ENCODE data around the gene SLC39A11.
"Not testable (repeated sequence)": the region's sequence is repeated elsewhere in the genome, so short reads cannot be mapped to it uniquely, and the experiment has no call there.

SLC39A11 gene

DNA sequence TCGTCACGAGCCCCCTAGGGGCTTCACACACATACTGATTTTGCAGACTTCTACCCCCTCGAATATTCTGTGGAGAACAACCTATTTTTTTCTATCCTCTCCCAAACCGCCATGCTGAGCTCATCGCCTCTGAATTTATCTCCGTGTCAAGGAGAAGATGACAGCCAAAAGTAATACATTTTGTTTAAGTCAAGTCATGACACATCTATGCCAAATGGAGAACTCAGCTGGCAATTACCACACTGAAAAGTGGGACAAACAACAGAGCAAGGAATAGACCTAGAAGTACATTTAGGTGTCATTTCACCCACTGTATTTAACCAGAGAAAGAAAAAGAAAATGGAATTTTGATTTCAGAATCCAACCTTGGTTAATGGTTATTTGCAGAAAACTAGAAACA is 260.2 kb downstream of the SLC39A11 start:
- DNase-seq (ENCODE audit: low read depth), result no peak

DNA sequence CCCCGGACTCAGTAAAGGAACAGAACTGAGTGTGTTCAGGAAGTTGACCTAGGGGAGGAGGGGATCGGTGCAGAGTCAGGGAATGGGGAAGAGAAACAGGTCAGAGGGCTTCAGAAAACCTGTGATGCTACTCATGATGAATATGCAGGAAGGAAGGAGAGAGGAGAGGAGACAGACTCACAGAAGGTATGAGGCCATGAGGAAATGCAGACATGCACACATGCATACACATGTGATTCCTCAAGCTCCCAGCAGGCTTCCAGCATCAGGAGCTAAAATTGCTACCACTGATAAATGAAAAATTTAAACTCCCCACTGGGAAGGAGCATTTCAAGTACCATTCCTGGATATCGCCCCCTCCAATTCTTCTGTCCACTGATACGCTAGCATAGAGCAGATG is 262.6 kb downstream of the SLC39A11 start:
- DNase-seq (ENCODE audit: low read depth), result no peak

DNA sequence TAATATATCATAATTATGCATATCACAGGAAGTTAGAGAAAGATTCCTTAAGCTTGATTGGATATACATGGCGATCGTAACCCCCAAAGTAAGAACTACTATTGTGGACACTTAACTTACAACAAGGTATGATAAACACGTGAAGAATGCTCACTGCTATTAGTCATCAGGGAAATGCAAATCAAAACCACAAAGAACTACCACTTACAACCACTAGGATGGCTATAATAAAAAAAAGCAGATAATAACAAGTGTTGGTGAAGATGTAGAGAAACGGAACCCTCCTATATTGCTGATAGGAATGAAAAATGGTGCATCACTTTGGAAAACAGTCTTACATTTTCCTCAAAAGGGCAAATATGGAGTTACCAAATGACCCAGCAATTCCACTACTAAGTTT is 265.9 kb downstream of the SLC39A11 start:
- DNase-seq (ENCODE audit: low read depth), result no peak

DNA sequence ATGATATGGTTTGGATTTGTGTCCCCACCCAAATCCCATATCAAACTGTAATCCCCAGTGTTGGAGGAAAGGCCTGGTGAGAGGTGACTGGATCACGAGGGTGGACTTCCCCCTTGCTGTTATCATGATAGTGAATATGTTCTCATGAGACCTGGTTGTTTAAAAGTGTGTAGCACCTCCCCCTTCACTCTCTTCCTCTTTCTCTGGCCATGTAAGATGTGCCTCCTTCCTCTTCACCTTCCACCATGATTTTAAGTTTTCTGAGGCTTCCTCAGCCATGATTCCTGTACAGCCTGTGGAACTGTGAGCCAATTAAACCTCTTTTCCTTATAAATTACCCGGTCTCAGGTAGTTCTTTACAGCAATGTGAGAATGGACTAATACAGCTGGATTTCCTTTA is 266.4 kb downstream of the SLC39A11 start:
- not testable (repeated sequence) for DNase-seq (ENCODE audit: low read depth)

DNA sequence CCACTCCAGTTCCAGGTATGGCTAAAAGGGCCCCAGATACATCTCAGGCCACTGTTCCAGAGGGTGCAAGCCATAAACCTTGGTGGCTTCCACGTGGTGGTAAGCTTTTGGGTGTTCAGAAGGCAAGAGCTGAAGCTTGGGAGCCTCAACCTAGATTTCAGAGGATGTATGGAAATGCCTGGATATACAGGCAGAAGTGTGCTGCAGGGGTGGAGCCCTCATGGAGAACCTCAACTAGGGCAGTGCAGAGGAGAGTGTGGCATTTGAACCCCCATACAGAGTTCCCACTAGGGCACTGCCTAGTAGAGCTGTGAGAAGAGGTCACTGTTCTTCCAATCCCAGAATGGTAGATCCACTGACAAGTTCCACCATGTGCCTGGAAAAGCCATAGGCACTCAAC is 267.3 kb downstream of the SLC39A11 start:
- no peak for DNase-seq (ENCODE audit: low read depth)

DNA sequence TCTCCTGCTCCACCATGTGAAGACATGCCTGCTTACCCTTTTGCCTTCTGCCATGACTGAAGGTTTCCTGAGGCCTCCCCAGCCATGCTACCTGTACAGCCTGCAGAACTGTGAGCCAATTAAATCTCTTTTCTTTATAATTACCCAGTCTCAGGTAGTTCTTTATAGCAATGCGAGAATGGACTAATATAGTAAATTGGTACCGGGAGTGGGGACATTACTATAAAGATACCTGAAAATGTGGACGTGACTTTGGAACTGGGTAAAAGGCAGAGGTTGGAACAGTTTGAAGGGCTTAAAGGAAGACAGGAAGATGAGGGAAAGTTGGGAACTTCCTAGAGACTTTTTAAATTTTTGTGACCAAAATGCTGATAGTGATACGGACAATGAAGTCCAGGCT is 268.2 kb downstream of the SLC39A11 start:
- not testable (repeated sequence) for DNase-seq (ENCODE audit: low read depth)

DNA sequence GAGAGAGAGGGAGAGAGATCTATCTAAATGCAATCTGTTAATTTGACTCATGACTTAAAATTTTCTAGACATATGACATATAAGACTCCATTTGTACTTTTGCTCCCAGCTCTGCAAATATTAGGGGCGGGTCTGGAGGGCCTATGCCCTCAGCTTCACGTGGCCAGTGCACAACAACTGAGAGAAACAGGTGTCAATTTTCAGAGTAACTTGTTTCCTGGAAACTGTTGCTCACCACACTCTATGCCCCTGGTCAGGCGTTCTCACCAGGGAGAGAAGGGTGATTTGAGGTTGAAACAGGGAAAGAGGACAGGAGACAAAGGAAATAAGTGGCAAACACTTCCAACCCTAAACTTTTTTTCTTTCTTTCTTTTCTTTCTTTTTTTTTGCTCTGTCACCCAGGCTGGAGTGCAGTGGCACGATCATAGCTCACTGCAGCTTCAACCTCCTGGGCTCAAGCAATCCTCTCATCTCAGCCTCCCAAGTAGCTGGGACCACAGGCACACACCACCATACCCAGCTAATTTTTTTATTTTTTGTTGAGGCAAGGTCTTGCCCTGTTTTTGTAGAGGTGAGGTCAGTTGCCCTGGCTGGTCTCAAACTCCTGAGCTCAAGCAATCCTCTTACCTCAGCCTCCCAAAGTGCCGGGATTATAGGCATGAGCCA is 270.0 kb downstream of the SLC39A11 start:
- no peak for DNase-seq (ENCODE audit: low read depth)

DNA sequence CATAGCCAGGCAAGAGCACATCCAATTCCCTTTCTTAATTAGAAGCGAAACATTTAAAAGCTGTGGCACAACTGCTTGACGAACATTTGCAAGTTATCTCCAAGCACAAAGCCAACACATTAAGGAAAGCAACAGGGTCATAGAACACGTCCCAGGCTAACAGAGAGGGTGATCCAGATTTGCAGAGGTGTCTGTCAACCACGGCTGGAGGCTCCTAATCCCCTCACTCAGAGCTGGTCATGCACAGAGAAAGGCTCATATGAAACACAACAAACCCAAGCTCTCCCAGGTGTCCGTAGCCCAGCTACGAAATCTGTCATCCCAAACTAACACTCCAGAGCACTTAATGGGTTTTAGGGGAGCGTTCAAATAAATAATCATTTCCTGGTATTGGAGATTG is 276.1 kb downstream of the SLC39A11 start:
- DNase-seq (ENCODE audit: low read depth), result no peak

DNA sequence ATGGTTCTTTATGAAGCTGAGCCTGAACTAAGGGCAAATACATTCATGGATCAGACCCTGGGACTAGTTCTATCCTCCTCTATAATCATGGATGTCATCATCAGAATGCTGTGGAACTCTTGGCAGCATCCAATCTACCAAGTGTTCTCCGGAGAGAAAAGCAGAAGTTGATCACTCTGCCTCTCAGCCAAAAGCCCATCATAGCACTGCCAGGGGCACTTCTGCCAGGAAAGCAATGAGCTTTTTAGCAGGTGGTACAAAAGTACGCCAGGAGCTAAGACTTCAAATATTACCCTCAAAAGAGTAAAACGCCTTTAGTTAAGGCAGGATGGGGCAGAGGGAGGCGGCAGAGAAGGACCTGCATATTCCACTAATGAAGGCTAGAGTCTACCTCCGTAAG is 279.0 kb downstream of the SLC39A11 start:
- no peak for DNase-seq (ENCODE audit: low read depth)

DNA sequence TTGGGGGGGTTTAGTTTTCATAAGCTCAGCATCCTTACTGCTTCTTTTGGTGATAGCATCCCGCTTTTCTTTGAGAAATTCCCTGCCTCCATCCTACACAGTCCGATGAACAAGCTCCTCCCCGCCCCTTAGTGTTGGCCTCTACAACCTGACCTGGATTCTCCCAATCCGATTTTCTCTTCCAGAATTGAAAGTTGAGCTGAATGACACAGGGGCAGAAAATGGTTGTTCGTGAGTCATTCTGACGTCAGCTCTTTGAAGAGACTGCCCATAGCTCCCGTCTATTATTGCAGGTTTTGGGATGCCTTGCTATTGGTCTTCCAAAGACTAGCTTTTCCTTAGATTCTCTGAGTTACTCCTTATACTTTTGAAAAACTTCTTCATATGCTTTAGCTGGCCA is 279.7 kb downstream of the SLC39A11 start:
- peak; percentile 77 for DNase-seq (ENCODE audit: low read depth)

DNA sequence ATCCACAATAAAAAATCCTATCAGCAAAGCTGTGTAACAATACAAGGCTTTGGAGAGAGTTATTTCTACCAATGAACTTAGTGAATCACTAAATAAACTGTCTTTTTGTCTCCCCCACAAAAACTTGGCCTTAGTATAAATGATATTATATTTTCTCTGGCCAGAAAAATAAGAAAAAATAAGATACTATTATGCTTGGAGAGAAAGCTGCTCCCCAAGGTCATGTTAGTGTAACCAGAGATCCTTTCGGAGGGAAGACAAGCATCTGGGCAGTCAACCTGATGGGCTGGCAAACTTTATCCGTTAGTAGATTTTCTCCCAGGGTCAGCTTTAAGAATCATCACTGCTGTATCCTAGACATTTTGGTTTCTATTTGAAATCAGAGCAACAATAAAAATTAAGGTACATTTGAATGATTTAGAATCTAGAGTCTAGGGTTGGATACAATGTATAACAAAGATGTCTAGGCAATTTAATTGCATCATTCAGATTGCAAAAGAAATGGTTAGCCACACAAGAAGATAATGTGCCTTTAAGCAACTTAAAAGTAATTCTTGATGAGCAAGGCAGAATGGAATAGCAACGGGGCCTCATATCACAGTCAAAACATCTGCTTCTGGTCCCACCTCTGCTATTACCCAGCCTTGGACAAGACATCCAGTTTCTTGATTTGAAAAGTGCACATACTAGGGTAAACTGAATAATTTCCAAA is 280.4 kb downstream of the SLC39A11 start:
- peak; percentile 54 for DNase-seq (ENCODE audit: low read depth)

DNA sequence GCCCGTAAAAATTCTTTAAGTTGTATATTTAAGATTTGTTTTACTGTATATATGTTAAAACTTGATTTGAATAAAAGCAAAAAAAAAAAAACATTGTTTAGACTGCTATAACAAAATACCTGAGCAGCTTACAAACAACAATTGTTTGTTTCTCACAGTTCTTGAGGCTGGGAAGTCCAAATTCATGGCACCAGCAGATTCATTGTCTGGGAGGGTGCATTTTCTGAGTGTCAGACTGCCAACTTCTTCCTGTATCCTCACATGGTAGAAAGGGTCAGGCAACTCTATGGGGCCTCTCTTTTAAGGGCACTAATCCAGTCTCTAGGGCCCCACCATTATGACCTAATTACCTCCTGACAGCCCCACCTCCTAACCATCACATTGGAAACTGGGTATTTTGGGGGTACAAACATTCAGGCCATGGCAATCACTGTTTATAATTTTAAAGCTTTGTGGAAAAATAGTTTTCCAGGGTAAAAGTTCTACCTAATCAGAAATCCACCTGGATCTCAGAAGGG is 281.4 kb downstream of the SLC39A11 start:
- no peak for DNase-seq (ENCODE audit: low read depth)

DNA sequence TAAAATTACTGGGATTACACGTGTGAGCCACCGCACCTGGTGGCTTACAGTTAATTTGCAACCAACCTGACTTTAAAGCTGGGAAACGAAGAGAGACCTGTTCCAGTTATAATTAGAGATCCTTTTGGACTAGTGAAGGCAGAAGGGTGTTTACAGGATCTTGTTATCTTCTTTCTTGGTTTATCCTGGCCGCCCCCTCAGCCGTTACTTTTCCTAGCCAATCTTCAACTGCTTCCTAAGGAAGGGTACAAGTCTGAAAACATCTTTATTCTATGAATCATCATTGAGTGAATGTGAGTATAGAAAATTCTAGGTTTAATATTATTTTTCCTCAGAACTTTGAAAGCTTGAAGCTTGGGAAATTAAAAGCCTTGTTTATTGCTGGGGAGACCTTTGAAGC is 286.5 kb downstream of the SLC39A11 start:
- no peak for DNase-seq (ENCODE audit: low read depth)

DNA sequence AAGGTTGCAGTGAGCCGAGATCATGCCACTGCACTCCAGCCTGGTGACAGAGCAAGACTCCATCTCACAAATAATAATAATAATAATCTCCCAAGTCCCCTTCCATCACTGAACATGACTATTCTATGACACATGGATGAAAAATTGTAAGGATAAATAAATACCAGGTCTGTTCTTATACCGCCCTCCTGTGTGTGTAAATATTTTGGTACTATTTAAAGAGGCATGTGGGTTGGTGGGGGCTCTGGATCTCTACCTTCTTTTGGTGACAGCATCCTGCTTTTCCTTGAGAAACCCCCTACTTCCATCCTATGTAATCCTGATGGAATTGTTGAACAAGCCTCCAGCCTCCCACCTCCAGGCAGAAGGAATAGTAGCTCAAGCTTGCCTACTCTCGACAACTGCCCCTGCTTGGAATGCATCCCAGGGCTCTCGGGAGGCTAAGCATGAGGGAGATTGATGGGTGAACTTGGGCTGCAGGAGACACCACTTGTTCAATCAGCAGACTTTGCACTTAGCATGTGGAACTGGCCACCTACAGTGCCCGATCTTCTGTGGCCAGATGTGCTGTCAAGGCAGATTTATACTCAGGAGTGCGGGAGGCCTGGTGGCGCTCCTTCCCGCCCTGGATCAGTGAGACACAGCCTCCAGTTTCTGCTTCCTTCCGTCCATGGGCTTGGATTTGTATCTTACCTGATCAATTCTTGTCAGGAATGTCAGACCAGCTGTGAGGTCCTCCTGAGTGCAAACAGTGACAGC is 287.4 kb downstream of the SLC39A11 start:
- no peak for DNase-seq (ENCODE audit: low read depth)

DNA sequence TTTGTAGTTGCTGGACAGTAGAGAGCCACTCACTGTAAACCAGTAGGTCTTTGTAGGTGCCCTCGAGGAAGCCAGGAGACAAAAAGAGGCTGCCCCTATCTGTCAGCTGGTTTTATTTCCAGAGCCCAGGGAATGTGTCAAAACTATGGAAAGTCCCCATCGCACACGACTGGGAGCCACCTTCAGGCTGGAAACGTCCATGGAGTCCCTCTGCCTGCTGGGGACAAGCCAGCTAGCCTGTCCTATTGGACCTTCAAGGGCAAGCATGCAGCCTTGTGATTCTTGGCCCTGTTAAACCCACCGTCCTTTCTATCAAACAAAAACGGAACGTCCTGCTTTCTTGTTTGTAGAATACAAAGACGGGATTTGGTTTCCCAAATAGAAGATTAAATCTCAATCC is 289.8 kb downstream of the SLC39A11 start:
- no peak for DNase-seq (ENCODE audit: low read depth)

DNA sequence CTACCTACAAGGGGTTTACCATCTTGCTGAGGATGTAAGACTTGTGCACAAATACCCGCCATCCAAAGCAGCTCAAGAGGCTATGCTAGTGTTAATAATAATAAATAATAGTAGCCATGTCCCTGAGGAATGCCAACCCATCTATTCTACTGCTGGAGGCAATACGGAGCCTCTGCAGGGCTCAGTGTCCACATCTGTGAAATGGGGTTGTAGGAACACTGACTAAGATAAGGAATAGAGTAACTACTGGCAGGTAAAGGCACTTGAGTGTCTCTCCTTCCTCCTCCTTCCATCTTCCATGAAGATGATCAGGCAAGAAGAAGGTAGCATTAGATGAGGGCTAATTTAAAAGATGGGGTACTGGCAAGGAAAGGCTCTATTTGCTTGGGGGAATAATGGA is 295.3 kb downstream of the SLC39A11 start:
- no peak for DNase-seq (ENCODE audit: low read depth)

DNA sequence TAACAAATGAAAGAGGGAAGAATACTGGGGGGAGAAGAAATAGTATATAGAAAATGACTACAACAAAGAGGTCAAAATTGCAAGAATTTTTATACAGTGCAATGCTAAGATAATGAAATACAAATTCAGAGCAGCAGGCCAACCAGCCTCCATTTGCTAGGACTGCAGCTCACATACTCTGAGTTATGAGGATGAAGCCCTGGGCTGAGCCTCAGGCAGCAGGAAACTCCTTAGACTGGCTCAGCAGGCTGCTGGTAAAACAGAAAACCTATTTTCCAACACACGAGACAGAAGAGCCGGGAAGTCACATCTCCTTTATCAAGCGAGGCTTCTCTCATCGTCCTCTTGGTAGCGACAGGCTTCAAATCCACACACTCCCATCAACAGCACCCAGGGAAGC is 296.5 kb downstream of the SLC39A11 start:
- DNase-seq (ENCODE audit: low read depth), result no peak

DNA sequence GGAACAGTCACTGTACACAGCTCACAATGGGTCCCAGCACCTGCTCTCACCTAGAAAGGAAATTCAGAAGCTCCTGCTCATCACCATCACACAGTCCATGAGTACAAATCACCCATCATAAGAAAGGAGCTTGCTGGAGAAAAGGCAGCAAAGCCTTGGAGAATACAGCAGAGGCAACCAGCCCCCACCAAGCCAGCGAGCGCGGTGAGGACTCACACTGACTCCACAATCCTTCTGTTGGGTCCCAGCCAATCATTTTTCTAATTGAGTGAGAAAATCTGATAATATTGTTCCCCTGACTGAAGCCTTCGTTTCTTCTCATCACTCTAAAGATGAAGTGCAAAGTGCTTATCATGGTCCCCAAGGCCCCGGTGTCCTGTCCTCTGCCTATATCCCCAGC is 298.3 kb downstream of the SLC39A11 start:
- no peak for DNase-seq (ENCODE audit: low read depth)

DNA sequence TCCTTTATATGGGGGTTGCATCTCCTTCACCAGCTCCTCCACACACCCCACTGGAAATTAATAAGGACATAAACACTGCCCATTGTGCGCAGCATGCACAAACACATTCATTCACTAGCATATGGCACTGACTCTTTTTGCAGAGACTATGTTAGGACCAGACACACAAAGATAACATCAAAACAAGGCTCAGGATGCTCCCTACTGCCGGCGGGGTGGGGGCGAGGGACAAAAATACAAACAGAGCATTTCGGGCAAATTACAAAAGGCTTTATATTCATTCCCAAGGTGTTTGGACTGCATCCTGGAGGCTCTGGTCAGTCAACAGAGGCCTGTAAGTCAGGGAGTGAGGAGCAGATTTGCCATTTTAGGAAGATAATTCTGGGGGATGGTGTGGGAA is 299.7 kb downstream of the SLC39A11 start:
- no peak for DNase-seq (ENCODE audit: low read depth)

DNA sequence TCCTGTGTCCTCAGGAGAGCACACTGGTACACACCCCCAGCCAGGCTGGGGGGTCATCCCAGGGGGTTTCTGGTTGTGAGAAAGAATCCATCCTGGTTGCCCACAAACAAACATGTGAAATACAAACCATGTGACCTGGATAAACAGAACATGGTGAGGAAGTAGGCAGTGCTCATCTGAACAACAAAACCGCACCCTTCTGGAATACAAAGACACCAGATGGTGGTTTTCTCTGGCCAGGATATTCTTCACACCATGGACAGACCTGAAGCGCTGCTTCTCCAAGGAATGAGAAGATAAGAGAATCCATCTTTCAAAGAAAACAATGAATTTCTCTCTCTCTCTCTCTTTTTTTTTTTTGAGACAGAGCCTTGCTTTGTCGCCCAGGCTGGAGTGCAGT is 302.3 kb downstream of the SLC39A11 start:
- no peak for DNase-seq (ENCODE audit: low read depth)

DNA sequence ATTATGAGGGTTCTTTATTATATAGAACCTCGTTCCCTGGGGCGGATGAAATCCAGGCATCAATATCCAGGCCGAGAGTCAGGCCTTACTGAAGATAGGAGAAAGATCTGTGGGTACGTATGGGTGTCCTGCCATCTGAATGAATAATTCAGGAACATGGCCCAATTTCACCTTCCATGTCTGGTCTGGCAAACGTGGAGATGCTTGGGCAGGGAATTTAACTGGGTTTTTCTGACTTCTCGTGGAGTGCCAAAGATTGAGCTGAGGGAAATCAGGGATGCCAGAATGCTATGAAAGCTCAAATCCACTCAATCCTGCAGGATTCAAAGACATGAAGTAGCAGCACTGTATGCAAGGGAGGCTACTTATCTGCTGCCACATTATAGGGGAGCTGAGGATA is 302.8 kb downstream of the SLC39A11 start:
- no peak for DNase-seq (ENCODE audit: low read depth)

DNA sequence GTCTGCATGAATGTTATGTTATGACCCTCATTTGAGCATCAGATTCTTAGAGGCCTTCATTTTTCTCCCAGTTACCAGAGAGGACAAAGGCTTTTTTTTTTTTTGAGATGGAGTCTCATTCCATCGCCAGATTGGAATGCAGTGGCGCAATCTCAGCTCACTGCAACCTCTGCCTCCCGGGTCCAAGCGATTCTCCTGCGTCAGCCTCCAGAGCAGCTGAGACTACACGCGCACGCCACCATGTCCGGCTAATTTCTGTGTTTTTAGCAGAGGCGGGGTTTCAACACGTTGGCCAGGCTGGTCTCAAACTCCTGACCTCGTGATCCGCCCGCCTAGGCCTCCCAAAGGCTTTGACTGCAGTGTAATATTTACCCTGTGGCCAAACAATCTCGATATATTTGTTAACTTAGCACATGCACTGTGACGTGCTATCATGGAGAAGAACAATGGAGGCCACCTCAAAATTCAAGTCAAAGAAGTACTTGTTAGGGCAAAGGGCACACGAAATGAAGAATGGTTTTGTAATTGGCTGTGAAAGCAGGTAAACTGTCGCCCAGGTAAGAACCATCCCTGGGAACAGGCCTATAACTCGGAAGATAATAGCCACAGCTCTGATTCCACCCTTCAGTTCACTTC is 303.4 kb downstream of the SLC39A11 start:
- DNase-seq (ENCODE audit: low read depth), result no peak

DNA sequence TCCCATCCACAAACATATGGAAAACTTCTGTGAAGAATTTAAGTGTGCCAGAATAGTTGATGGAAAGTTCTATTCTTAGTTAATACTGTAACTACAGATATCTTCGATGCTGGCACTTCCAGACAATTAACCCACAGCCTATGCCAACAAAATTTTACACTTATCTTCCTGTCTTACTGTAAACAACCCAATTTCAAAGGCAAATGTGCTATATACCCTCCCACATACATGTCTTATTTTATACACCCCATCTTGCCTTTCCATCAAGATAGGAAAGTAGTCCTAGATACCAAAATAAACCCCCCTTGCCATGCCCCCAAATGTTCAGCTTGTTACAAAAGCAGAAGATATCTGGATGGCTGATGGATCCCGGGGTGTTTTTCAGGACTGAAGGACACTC is 306.3 kb downstream of the SLC39A11 start:
- DNase-seq (ENCODE audit: low read depth), result no peak
